Cerebellar cortex (tissue), 1 donor: ENCODE data around the gene UBQLN4.
"Not testable (repeated sequence)": the region's sequence is repeated elsewhere in the genome, so short reads cannot be mapped to it uniquely, and the experiment has no call there.

Source experiments
- DNase-seq: peaks from one replicate; pipeline ENCODE4 v3.0.0-alpha.2; 2015; ENCODE audit warnings: low spot score

UBQLN4 gene

DNA sequence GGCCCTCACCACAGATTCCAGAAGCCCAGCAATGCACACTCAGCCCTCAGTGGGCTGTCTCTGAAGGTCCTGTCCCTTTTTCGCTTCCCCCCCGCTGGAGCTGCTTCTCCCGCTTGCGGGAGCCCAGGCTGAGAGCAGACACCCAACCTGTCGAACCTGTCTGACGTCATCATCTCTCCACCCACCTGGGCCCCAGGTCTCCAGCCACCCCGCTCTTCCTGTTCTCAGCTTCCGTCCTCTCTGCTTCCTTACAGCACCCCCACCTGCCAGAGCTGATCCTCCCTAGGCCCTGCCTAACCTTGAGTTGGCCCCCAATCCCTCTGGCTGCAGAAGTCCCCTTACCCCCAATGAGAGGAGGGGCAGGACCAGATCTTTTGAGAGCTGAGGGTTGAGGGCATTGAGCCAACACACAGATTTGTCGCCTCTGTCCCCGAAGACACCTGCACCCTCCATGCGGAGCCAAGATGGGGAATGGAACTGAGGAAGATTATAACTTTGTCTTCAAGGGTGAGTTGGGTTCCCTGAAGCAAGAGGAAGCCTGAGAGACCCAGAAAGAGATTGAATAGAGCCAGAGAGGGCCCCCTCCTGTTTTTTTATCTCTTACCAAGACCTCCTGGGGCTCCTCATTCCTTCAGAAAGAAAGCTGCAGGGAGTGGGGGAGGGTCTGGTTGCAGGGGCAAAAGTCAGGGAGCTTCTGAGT, 7.5 kb upstream of the UBQLN4 start, which contains the start of gene RAB25:
TSS of gene RAB25 (plus strand) at position 224 of the 700 bp plus-strand sequence. CDS start at position 465, 241 bp downstream.
- no peak for DNase-seq

DNA sequence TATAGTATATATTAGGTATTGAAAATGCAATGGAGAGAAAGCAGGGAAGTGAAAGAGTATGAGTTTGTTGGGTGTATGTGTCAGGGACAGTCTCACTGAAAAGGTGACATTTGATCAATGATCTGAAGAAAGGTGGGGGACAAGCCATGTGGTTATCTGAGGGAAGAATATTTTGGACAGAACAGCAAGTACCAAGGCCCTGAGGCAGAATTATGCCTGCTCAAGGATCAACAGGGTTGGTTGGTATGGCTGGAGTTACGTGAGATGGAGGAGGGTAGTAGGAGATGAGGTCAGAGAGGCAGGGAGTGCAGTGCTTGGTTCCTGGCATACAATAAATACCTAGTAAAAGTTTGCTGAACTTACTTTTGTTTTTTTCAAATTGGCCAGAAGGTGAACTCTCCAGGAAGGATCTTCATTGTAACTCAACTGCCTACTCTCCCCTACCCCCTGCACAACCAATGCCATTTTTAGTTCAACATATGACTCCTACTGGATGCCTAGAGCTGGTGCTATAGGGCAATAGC, 2.8 kb upstream of the UBQLN4 start:
- no peak for DNase-seq

DNA sequence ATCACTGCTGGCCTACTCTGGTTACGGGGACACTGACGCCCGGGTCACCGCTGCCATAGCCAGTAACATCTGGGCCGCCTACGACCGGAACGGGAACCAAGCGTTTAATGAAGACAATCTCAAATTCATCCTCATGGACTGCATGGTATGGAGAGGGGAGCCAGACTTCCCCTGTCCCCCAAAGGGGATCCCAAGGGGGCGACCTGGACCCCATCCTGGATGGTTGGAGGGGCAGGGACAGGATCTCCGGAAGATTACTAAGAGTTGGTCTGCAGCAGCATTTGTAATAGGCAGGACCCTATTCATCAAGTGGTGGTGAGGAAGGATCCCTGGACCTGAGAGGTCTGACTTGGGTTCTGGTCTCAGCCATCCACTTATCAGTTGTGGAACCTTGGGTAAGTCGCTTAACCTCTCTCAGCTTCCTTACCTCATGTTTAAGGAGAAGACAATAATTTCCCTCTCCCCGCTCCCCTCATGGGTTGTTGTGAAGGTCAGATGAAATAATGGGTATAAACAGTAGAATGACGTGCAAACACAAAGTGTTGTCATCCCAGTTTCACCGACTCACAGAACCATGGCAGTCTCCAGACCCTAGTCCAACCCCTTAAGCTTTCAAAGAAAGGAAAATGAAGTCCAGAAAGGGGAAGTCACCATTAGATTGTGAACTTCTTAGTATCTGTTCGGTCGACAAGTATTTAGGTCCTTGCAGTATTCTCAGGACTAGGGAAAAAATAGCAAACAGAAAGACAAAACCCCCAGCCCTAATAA, 1.9 kb upstream of the UBQLN4 start:
- DNase-seq = no peak

DNA sequence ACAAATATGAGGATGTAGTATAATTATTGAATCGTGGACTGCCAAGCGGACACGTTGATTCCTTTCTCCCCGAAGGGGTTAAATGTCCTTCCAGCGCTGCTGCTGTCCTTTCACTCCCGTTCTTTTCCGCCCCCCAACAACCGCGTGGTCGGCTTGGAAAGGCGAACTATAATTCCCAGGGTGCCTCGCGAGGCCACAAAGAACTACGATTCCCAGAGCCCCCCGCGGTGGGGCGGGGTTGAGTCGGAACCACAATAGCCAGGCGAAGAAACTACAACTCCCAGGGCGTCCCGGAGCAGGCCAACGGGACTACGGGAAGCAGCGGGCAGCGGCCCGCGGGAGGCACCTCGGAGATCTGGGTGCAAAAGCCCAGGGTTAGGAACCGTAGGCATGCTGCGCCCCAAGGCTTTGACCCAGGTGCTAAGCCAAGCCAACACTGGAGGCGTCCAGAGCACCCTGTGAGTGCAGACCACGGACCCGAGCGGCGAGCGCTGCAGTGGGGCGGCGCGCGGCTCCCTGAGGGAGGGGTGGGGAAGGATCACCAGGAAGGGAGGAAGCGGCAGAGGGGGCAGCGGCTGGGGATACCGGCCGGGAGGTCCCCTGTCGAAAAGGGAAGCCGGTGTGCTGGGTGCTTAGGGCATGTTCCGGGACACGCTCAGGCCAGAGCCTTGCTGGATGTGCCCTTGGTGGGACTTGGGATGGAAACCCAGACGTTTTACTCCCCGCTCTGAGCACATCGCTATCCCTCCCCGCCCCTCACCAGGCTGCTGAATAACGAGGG, 1.1 kb upstream of the UBQLN4 start, which contains the start of gene LAMTOR2:
TSS of gene LAMTOR2 (plus strand) at position 283 of the 781 bp plus-strand sequence. CDS start at position 391, 108 bp downstream.
- peak; percentile 98 for DNase-seq

- peak; percentile 62 for DNase-seq
These were observed 483 bp downstream of the UBQLN4 start for GRCh38 chr1:156052862-156053767.

DNA sequence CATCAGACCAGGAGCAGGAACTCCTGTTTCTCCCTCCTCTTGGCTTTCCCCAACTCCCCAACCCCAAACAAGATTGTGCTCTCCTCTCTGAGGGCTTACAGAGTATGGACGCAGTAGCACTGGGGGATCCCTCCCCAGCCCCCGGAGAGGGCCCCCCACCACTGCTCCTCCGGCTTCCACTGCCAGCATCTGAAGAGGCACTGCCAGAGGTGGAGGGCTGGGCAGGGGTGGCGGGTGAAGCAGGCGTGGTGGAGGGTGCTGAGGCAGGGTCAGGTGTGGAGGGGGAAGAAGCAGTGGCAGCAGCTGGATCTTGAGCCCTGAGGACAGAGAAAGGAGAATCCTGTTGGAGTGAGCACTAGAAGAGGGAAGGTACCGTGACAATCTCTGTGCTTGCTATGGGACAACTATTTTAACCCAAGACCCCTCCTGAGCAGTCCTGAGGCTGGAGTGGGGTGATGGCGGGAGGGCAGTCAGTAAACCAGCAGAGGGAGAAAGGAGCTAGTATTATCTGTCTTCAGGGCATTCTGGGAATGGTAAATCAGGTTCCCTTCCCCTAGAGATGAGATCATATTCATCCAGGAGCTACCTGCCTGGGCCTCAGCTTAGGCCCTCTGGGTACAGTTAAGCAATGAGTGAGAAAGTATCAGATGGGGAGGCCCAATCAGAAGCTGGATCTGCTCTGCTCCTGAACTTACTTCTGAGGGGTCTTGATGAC, 2.4 kb downstream of the UBQLN4 start:
- DNase-seq = no peak

DNA sequence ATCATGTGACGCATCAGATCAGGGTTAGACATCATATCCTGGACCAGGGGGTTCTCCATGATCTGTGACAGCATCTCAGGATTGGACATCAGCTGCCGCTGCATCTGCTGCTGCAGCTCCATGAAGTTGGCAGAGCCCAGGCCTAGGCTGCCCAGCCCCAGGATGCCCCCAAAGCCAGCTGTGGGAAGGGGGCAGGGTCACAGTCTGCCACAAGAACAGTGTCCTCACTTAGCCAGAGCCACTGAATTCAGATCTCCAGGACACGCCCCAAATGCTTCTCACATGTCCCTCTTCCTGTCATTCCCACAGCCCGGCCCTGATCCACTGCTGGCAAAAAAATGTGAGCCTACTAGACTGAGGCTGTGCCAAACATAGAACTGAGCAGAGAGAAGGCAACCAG, 3.2 kb downstream of the UBQLN4 start:
- no peak for DNase-seq

DNA sequence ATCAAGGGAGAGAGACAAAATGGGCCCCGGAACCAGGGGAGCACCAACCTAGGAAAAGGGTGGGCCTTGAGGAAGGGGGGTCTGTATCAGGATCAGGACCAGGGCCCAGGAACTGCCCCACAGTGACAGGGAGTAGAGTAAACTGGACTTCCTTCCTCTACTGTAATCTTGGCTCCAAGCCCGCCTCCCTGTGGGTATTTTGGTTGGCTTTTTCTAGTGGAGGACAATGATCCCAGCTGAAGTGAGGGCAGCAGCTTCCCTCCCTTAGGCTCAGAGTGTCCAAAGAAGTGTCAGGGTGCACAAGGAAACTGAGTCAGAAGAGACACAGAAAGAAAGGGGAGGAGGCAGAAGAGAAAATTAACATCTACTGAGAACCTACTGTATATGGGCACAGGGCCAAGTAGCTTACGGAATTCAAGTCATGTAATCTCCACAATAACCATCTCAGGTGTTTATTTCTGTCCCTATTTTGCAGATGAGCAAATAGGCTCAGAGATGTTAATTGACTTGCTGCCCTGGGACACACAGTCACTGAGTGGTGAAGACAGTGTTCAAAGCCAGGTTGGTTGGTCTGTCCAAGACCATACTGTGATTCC, 4.8 kb downstream of the UBQLN4 start:
- no peak for DNase-seq

DNA sequence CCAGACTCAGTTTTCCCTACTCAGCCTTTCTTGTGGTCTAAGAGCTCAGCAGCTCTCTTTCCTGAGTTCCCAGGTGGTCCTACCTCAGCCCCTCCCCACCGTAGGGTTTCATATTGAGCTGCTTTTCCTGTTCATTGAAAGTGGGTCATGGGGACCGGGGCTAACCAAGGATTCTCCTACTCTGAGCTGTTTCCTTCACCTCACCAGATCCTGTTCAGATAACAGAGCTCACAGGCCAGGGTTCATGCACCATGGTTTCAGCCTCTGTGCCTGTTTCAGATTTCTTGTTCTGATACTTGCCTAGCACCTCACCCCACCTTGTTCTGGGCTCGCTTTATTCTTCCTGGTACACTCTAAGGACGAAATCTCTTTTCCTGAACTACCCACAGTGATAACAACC, 8.5 kb downstream of the UBQLN4 start:
- DNase-seq = no peak

- DNase-seq = no peak
These were observed 10.8 kb downstream of the UBQLN4 start for GRCh38 chr1:156042828-156043227.

DNA sequence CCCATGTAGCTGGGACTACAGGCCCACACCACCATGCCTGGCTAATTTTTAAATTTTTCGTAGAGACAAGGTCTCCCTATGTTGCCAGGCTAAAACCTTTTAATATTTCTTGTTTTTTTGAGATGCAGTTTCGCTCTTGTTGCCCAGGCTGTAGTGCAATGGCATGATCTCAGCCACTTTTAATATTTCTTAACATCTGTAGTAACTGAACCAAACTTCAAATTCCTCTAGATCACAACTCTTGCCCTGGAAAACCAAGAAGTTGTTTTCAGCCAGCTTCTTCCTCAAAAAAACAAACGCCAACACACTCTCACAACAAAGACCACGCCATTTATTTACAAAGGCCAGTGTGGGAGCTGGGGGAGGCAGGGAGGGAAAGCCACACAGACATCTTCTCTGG, 18.6 kb downstream of the UBQLN4 start:
- DNase-seq = not testable (repeated sequence)

- DNase-seq = peak; percentile 28
These were observed 20.6 kb downstream of the UBQLN4 start for GRCh38 chr1:156033011-156033410.

GRCh38 chr1:156026588-156026987, 27.0 kb downstream of the UBQLN4 start:
- DNase-seq = no peak

DNA sequence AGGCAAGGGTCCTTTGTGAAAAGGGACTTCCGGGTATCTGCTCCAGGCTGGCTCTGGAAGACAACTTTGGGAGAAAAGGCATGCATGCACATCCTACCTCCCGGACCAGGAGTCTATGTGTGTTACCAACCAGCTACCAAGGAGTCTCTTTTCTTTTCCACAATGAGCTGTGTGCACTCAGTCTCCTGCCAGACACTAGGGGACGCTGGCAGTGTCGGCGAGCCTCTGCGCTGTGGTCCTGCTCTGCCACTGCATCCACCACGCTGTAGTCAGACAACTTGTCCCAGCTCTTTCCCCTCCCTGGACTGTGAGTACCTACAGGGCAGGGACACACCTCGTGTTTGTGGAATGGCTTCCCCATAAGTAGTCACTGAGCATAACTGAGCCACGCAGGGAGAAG, 27.7 kb downstream of the UBQLN4 start:
- peak; percentile 52 for DNase-seq

GRCh38 chr1:156024801-156025200, 28.8 kb downstream of the UBQLN4 start:
- no peak for DNase-seq

DNA sequence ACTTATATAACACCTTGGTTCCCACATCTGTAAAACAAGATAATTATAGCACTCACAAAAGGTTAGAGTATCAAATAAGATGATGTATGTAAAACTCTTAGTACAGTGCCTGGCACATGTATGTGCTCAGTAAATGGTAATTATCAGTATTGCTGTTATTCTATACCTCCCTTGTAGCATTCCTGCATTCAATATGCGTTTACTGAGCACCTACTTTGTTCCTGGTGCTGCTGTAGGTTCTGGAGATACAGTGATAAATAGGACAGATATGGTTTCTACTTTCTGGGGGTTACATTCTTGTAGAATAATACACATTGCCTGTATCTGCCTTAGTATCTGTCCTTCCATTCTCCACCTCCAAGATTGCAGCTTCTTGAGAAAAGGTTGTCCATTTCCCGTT, 31.6 kb downstream of the UBQLN4 start:
- no peak for DNase-seq

DNA sequence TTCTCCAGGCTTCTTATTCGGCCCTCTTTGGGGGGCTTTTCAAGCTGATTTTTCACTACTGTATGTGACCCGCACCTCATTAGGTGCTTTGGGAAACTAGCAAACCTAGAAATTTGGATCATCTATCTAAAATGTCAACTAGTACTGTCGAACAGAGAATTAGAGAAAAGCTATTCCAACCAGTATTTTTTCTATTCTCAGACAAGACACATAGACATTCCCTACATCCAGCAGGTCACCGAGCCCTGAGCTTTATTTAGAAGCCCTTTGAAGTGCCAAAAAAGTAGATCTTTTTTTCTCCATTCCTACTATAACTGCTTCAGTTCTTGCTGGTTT, 32.5 kb downstream of the UBQLN4 start:
- DNase-seq = no peak

DNA sequence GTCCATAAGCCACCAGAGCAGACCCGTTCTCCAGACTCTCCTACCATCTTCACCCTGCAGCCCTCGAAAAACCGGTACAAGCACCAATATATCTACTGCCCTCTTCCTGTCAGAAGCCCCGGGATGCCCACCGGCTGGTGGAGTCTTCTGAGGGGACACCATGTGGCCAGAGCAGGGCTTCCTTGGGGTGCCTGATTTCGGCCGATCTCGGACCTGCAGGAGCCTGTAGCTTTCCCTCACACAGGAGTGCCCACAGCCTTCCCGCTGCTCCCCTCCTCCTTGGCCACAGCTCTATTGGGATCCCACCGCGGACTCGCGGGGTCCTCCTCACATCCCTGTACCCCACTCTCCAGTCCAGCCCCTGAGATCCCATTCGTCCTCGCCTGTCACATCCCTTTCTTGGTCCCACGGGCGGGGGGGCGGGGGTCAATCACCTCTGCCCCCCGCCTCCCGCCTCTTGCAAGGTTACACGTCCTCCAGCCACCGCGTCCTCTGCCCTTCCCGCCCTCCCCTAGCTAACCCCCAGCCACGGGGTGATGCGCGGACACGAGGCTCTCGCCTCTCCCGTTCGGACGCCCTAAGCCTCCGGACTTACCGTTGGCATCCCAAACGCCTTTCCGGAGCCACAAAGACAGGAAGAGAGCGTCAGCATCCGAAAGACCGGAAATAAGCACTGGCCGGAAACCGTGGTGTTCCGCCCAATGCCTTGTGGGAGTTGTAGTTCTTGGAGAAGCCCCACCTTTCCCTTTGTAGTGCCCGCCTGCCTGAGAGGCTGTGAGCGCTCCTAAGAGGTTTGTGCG, 33.1 kb downstream of the UBQLN4 start, which contains the start of gene SSR2:
TSS of gene SSR2 (minus strand) at position 659 of the 800 bp plus-strand sequence. CDS start 784 bp downstream, outside the sequence.
- peak; percentile 98 for DNase-seq

DNA sequence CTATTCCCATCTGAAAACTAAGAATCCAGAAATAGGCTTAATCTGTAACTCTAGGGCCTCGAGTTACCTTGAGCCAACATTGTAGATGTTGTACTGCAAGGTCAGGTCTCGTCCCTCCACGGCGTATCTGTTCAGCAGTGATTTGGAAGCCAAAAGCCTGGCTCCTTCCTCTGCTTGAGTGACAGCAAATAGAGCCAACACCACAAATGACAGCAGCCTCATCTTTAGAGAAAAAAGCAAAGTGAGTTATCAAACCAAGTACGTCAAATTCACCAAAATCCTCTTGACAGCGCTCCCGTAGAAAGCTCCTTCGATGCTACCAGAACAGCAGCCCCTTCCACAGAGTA, 33.7 kb downstream of the UBQLN4 start:
- no peak for DNase-seq
